ENCODE data around the gene IGSF3. TPM values are rescaled to one million over a fixed set of nuclear protein-coding genes. Genes with fewer than 3 reads are reported as not detected.

IGSF3 gene
- total and polyA plus RNA-seq, 10 of the 15 experiments (the other 5 are each of a cell fraction or from before 2014, with no cell fraction given) = 1.4 to 18.0 (median 9.6) TPM

- TF ChIP-seq STAT3 (IDR thresholded peaks at IDR 0.05; ENCODE audit: low read depth, low read length) (no peak), MTA3 (IDR thresholded peaks at IDR 0.05; ENCODE audit: borderline replicate concordance, low read length) (no peak), MEF2B (IDR thresholded peaks at IDR 0.05; ENCODE audit: partially characterized antibody, poor library complexity, severe bottlenecking) (peak; percentile 38), GATAD2B (conservative IDR thresholded peaks at IDR 0.05; ENCODE audit: low read depth) (peak; percentile 86), ATF2 (IDR thresholded peaks at IDR 0.05; ENCODE audit: low read length) (no peak), NRF1 (conservative IDR thresholded peaks at IDR 0.05; ENCODE audit: low read depth, low read length) (no peak), SUPT20H (IDR thresholded peaks at IDR 0.05; ENCODE audit: borderline replicate concordance, control insufficient read depth, low read depth, low read length) (no peak), BHLHE40 (IDR thresholded peaks at IDR 0.05; ENCODE audit: borderline replicate concordance in 1 of 2, low read depth in 2 of 2, low read length in 1 of 2) (peak; percentile 17 to 56; a peak in 2 of 4 replicates), TAF1 (IDR thresholded peaks at IDR 0.05; ENCODE audit: borderline replicate concordance, low read depth, low read length) (peak; percentile 91), WRNIP1 (IDR thresholded peaks at IDR 0.05; ENCODE audit: borderline replicate concordance, low read depth, low read length) (no peak), YY1 (IDR thresholded peaks at IDR 0.05; ENCODE audit: low read depth, low read length) (peak; percentile 54), ZNF687 (IDR thresholded peaks at IDR 0.05) (peak; percentile 86), MAX (IDR thresholded peaks at IDR 0.05; ENCODE audit: low read depth, low read length) (peak; percentile 39; the same call in 1 of the 2 replicates), ESRRA (IDR thresholded peaks at IDR 0.05; ENCODE audit: low read length) (no peak), BCLAF1 (IDR thresholded peaks at IDR 0.05) (no peak), CHD1 (IDR thresholded peaks at IDR 0.05; ENCODE audit: low read depth, low read length) (0 out of 2 replicates have a peak, but pooled peaks have one; percentile 88), JUND (IDR thresholded peaks at IDR 0.05; ENCODE audit: low read depth, low read length) (no peak), RCOR1 (conservative IDR thresholded peaks at IDR 0.05; ENCODE audit: low read depth, low read length) (no peak), JUNB (IDR thresholded peaks at IDR 0.05) (no peak)
These were observed 96.9 kb downstream of the IGSF3 start, which contains the start of gene CD58 (continued) for GRCh38 chr1:116570358-116571214.
